Motor neuron (in vitro differentiated cells): ENCODE data around the gene OXT. TPM values are rescaled to one million over a fixed set of nuclear protein-coding genes. Genes with fewer than 3 reads are reported as not detected.

ENCODE experiments used
- ATAC-seq, 8 experiments: fragments of 200-7000 bp; cut with Tn5 transposase; replicated peaks in 6 of 8; 2 replicates each; pipeline ENCODE4 v1.8.0; 2021; ENCODE audit warnings: mild to moderate bottlenecking in 8 of 8, moderate library complexity in 8 of 8
- H3K27ac ChIP-seq, 2 donors: fragments of 250-450 bp; sonication (Bioruptor Pico); 2 replicates each; pipeline ENCODE4 v1.9.0; 2021; ENCODE audit warnings: antibody characterized with exemption in 2 of 2, mild to moderate bottlenecking in 2 of 2, moderate library complexity in 1 of 2
- H3K4me1 ChIP-seq, 2 donors: fragments of 250-450 bp; sonication (Bioruptor Pico); replicated peaks in 1 of 2; 2 replicates each; pipeline ENCODE4 v1.6.1; 2021; ENCODE audit warnings: antibody characterized with exemption in 2 of 2, mild to moderate bottlenecking in 2 of 2, moderate library complexity in 1 of 2
- H3K4me3 ChIP-seq, 5 donors: fragments of 250-450 bp; sonication (Bioruptor Pico); 2 replicates each; pipeline ENCODE4 v1.9.0; 2021; ENCODE audit warnings: antibody characterized with exemption in 5 of 5, mild to moderate bottlenecking in 5 of 5, moderate library complexity in 4 of 5
- WGBS, 10 experiments: fragments of 450-650 bp; shearing (Covaris generic); methylation state at CpG; one replicate each; pipeline ENCODE4 v1.0.0; 2022; 5-methylcytosine and 5-hydroxymethylcytosine counted together
- in situ Hi-C, 9 experiments: fragments of 400-800 bp; cut with MboI; loops; one replicate each; pipeline ENCODE4 v1.15.0; 2021; ENCODE audit warnings: low sequenced_read_pairs in 9 of 9, low pct_unique_long_range_greater_than_20kb in 2 of 9; ENCODE audit not compliant: unreplicated experiment in 9 of 9
- total RNA-seq, 8 experiments: library from RNA; unstranded; fragments of 300-600 nt; gene quantifications; 2 replicates each; pipeline versions ENCODE4 v1.2.3 to v1.2.4, GENCODE V29; 2022

Gene OXT
- total RNA-seq, 8 experiments from 2014 or later: not detected

GRCh38 chr20:3101737-3102574, 30.5 kb downstream of the OXT start:
- WGBS, 10 experiments: 20 to 100% (median 89%) methylated on average over 1 to 12 of the region's 21 CpGs; no CpG with 5 or more reads in 1 of the 10 experiments
- Histone ChIP-seq H3K4me3 (no peak overlapping the region), H3K4me1 (no peaks in the 10 kb centered on the region), H3K27ac (no peak overlapping the region)
- in situ Hi-C loops: no loop called here
- ATAC-seq: no peak

- WGBS, 10 experiments: 0 to 93% (median 60%) methylated on average over 1 to 10 of the region's 13 CpGs; no CpG with 5 or more reads in 3 of the 10 experiments
- in situ Hi-C loops: no loop called here
- peak in 3 of 8 experiments; percentile 13 to 46 (median 44) for ATAC-seq
- Histone ChIP-seq H3K27ac (no peak overlapping the region), H3K4me3 (no peak overlapping the region), H3K4me1 (no peaks in the 10 kb centered on the region)
These were observed 31.4 kb downstream of the OXT start for GRCh38 chr20:3102575-3103368.

- in situ Hi-C loops: no loop called here
- peak in 1 of 8 experiments; percentile 19 for ATAC-seq
- no peak overlapping the region for H3K4me3 ChIP-seq
- H3K4me1 ChIP-seq: no peaks in the 10 kb centered on the region
- WGBS, 10 experiments: 25 to 100% (median 56%) methylated on average over 1 to 3 of the region's 3 CpGs; no CpG with 5 or more reads in 3 of the 10 experiments
- H3K27ac ChIP-seq: no peak overlapping the region
These were observed 32.1 kb downstream of the OXT start for GRCh38 chr20:3103369-3104032.

- Histone ChIP-seq H3K4me1 (no peaks in the 10 kb centered on the region), H3K4me3 (no peak overlapping the region), H3K27ac (no peak overlapping the region)
- no peak for ATAC-seq
- in situ Hi-C loops: no loop called here
- 82 to 100% (median 94%) methylated on average over 1 to 16 of the region's 18 CpGs for WGBS, 10 experiments
These were observed 34.1 kb downstream of the OXT start for GRCh38 chr20:3105256-3106137.

- in situ Hi-C loops: no loop called here
- no peak overlapping the region for H3K4me3 ChIP-seq
- WGBS, 10 experiments: 75 to 100% (median 91%) methylated on average over 1 to 3 of the region's 3 CpGs; no CpG with 5 or more reads in 2 of the 10 experiments
- ATAC-seq: no peak
- H3K27ac ChIP-seq: no peak overlapping the region
- no peaks in the 10 kb centered on the region for H3K4me1 ChIP-seq
These were observed 34.8 kb downstream of the OXT start for GRCh38 chr20:3106185-3106584.

GRCh38 chr20:3106658-3107463, 35.4 kb downstream of the OXT start:
- Histone ChIP-seq H3K4me1 (no peaks in the 10 kb centered on the region), H3K4me3 (no peak overlapping the region), H3K27ac (no peak overlapping the region)
- ATAC-seq: peak in 1 of 8 experiments; percentile 30
- in situ Hi-C loops: no loop called here
- 67 to 100% (median 84%) methylated on average over 2 to 6 of the region's 14 CpGs; no CpG with 5 or more reads in 4 of the 10 experiments for WGBS, 10 experiments

- in situ Hi-C loops: no loop called here
- Histone ChIP-seq H3K4me1 (no peaks in the 10 kb centered on the region), H3K27ac (no peak overlapping the region), H3K4me3 (no peak overlapping the region)
- no peak for ATAC-seq
- 80 to 90% (median 84%) methylated on average over 1 to 8 of the region's 12 CpGs; no CpG with 5 or more reads in 7 of the 10 experiments for WGBS, 10 experiments
These were observed 36.1 kb downstream of the OXT start for GRCh38 chr20:3107464-3108025.

GRCh38 chr20:3109350-3110302, 38.2 kb downstream of the OXT start:
- Histone ChIP-seq H3K27ac (no peak overlapping the region), H3K4me1 (no peaks in the 10 kb centered on the region), H3K4me3 (no peak overlapping the region)
- no peak for ATAC-seq
- WGBS, 10 experiments: 40 to 100% (median 85%) methylated on average over 1 to 5 of the region's 23 CpGs; no CpG with 5 or more reads in 7 of the 10 experiments
- in situ Hi-C loops: loop anchor here in 1 of 9 experiments (10.0 kb wide), 1 partner anchor 55 kb away; no protein-coding TSS in a partner anchor

GRCh38 chr20:3111507-3111906, 40.1 kb downstream of the OXT start:
- no peak for ATAC-seq
- Histone ChIP-seq H3K4me1 (no peaks in the 10 kb centered on the region), H3K27ac (no peak overlapping the region), H3K4me3 (no peak overlapping the region)
- in situ Hi-C loops: loop anchor here in 1 of 9 experiments (10.0 kb wide), 1 partner anchor 57 kb away; no protein-coding TSS in a partner anchor
- 80 to 100% (median 100%) methylated on average over 1 to 5 of the region's 7 CpGs; no CpG with 5 or more reads in 2 of the 10 experiments for WGBS, 10 experiments

- in situ Hi-C loops: loop anchor here in 1 of 9 experiments (10.0 kb wide), 1 partner anchor 57 kb away; no protein-coding TSS in a partner anchor
- no peak for ATAC-seq
- H3K27ac ChIP-seq: no peak overlapping the region
- WGBS, 10 experiments: 80 to 83% methylated on average over 1 of the region's 2 CpGs; no CpG with 5 or more reads in 8 of the 10 experiments
- H3K4me1 ChIP-seq: no peaks in the 10 kb centered on the region
- H3K4me3 ChIP-seq: no peak overlapping the region
These were observed 40.6 kb downstream of the OXT start for GRCh38 chr20:3111995-3112394.
